Epithelial cell of prostate (primary cell): ENCODE data around the gene FGF22.

ENCODE experiments used
- DNase-seq: peaks from one replicate; pipeline ENCODE4 v3.0.0-alpha.2; 2011; ENCODE audit warnings: low read depth, low spot score
- H3K27ac ChIP-seq: fragments of 450-650 bp; 2 replicates; pipeline ENCODE4 v1.5.1; 2017; ENCODE audit warnings: mild to moderate bottlenecking

The FGF22 gene

DNA sequence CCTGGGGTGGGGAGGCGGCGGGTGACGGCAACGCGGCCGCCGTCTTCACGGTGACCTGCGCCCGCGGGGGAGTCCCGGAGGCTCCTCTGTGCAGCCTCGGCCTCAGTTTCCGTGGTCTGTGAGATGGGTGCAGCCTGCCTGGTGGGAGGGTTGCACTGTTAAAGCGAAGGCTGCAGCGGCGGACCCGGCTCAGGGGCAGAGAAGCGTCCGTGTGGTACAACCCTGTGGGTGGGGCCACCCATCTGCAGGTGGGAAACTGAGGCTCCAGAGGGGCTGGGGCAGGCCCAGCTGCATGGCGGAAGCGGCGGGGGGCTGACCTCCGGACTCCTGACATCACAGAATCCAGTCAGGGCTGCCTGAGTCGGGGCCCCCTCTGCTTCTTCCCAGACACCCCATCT lies 481 bp downstream of the FGF22 start:
- DNase-seq: no peak
- no peak overlapping the region for H3K27ac ChIP-seq

DNA sequence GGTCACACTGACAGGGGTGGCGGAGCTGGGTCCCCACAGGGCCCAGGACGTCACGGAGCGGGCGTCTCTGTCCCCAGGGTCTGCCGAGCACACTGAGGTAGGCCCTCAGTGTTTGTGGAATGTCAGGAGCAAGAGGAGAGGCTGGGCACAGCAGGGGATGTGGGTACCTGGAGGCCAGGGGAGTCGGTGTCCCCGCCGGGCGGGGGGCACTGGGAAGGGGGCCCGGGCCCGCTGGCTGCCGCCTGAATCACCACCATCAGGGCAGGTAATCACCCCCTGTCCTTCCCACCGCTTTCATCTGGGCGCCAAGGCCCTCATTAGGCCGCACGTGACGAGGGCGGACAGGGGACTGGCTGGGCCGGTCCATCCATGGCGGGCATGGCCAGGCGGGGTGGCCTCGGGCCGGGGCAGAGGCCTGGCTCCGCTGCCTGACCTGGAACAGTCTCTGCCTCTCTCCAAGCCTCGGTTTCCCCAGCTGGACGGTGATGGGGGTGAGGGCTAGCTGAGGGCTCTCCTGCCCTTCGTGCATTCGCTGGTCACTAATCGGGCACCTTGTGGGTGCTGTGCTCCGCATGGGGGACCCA lies 1.0 kb downstream of the FGF22 start:
- no peak for DNase-seq
- H3K27ac ChIP-seq: no peak overlapping the region

DNA sequence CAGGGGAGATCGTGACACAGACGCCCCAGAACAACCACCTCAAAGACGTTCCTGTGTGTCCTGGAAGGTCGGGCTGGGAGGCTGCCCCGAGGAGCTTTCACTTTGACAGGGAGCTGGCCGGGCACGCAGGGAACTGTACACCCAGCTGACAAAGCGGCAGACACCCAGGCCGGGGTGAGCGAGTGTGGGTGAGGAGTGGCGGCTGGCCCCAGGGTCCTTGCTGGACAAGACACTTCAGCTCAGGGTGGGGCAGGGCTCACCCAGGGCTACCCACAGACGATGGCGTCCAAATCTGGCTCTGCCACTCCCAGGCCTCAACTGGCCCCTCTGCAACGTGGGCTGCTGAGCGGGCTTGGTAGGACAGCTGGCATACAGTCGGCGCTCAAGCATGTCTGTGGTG lies 2.0 kb downstream of the FGF22 start:
- DNase-seq: no peak
- no peak overlapping the region for H3K27ac ChIP-seq

DNA sequence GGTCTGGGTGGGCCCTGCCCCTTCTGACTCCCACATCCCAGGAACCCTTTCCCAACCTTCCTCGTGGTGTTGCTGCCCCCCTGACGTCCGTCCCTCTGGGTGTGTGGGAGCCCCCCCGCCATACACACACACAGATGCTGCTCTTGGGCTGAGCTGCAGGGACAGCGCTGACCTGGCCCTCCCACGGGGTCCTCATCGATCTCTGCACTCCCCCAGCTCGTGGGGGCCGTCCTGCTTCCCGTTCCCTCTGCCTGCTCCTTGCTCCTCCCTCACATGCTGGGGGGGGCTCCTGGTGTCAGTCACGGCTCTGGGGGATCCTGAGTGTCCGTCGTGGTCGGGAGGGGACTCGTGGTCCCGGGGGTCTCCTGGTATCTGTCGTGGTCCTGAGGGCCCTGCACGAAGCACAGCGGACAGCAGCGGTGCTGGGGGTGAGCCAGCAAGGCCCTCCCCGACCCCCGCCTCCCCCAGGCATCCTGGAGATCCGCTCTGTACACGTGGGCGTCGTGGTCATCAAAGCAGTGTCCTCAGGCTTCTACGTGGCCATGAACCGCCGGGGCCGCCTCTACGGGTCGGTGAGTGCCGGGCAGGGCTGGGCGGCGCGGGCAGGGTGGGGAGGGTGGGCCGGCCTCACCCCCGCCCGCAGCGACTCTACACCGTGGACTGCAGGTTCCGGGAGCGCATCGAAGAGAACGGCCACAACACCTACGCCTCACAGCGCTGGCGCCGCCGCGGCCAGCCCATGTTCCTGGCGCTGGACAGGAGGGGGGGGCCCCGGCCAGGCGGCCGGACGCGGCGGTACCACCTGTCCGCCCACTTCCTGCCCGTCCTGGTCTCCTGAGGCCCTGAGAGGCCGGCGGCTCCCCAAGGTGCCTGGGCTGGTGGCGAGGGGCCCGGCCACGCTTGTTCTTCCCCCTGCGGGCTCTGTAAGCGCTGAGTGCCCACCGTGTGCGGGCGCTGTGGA lies 3.4 kb downstream of the FGF22 start:
- no peak for DNase-seq
- no peak overlapping the region for H3K27ac ChIP-seq

DNA sequence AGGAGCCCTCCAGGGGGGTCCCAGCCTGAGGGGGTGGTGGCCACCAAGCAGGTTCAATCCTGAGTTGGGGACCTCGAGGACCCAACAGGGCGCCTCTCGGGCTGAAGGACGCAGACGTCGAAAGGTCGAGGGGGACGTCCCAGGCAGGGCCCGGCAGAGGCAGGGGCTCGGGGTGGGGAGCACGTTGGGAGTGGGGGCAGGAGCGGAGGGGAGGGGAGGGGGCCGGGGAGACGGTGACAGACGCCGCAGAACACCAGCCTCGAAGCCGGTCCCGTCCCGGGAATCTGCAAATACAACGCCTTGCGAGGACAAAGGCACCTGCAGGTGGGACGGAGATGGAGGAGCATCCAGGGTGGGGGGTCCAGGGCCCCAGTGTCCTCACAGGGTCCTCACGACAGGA lies 4.1 kb downstream of the FGF22 start:
- DNase-seq: no peak
- no peak overlapping the region for H3K27ac ChIP-seq

DNA sequence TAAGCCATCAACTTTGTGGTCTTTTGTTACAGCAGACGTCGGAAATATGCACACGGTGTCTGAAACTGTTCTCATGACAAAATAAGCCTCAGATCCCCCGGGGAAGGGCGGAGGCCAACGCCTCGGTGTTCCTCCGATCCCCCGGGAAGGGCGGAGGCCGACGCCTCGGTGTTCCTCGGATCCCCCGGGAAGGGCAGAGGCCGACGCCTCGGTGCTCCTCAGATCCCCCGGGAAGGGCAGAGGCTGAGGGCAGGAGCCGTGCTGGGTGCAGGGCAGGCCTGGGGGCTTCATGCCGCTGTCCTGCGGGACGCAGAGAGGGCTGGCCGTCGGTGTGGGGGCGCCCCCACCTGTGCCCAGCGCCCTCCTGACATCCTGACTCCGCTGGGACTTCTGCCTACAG lies 4.7 kb downstream of the FGF22 start:
- no peak overlapping the region for H3K27ac ChIP-seq
- DNase-seq: no peak

DNA sequence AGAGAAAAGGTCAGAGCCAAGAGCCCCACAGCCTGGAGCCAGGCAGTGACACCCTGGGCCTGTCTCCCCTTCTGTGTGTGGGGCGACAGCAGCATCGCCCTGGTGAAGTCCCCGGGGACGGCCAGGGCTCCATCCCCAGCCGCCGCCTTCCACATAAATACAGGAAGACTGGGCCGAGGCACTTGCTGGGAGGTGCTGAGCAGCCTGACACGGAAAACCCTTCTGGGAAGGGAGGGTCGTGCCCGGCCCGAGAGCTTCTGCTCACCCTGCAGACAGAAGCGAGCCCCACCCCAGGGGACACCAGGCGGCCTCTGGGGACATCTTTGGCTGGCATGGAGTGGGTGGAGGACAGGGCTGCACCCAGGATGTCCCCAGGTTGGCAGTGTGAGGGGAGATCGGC lies 5.1 kb downstream of the FGF22 start:
- H3K27ac ChIP-seq: no peak overlapping the region
- no peak for DNase-seq

DNA sequence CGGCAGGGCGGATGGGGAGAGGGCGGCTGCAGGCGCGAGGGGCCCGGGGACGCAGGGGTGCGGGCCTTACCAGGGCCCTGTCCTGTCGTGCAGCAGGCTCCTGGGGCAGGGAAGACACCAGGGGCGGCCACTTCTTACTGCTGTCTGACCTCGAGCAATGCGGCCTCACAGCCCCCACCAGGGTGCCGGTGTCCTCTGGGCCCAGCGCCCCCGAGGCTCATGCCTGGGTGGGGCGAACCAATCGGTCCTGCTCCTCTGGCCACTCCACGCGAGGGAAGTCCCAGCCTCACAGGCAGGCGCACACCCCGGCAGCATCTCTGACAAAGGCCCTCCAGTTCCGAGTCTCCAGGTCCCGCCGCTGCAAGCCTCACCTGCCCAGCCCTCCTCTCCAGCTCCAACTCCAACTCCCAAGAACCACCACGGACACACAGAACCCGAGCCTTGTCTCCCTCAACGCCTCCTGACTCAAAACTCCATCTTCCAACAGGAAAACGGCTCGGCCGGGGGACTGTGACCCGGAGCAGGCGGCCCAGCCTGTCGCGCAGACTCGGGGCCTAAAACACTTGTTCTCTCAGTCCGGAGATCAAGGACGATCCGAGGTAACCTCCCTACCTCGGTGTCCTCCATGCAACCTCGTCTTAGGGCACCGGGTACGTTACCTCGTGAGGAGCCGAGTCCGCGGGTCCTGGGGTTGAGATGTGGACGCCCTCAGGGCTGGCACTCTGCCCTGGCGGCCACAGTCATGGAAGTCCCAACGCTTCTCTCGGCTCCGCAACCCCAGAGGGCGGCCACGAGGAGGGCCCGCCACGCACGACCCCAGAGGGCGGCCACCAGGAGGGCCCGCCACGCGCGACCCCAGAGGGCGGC lies 6.5 kb downstream of the FGF22 start:
- DNase-seq: no peak

DNA sequence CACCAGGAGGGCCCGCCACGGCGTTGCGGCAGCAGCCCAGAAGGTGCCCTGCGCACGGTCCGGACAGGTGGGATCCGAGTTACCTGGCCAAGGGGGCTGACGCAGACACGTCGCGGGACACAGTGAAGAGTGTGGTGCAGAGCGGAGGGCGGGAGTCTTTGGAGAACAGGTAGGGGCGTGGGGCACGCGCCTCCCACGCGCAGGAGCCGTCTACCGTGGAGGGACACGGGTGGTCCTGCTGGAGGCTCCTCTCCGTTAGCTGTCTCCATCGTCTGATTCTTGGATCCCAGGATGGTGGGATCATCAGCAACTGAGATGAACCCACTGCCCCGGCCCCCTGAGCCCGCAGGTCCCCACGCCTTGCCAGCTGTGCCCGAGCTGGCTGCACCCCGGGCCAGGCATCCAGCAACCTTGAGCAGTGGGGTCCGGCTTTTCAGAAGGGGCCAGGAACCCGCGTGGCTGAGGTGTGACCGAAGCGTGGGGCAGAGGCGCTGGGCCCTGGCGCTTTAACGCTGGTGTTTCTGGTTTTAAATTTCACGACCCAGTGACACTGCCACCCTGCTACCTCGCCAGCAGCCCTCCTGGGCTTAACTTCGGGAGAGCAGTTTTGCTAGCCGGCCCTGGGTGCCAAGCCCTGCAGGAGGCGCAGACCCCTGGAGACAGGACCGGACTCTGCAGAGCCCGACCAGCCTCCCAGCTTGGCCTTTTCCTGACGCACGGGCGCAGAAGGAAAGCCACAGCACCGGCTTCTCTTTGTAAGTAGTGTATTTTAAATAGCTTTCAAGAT lies 7.3 kb downstream of the FGF22 start:
- DNase-seq: no peak
- no peak overlapping the region for H3K27ac ChIP-seq

More for the DNA sequence above, 6.5 kb downstream of the FGF22 start:
- no peak overlapping the region for H3K27ac ChIP-seq

DNA sequence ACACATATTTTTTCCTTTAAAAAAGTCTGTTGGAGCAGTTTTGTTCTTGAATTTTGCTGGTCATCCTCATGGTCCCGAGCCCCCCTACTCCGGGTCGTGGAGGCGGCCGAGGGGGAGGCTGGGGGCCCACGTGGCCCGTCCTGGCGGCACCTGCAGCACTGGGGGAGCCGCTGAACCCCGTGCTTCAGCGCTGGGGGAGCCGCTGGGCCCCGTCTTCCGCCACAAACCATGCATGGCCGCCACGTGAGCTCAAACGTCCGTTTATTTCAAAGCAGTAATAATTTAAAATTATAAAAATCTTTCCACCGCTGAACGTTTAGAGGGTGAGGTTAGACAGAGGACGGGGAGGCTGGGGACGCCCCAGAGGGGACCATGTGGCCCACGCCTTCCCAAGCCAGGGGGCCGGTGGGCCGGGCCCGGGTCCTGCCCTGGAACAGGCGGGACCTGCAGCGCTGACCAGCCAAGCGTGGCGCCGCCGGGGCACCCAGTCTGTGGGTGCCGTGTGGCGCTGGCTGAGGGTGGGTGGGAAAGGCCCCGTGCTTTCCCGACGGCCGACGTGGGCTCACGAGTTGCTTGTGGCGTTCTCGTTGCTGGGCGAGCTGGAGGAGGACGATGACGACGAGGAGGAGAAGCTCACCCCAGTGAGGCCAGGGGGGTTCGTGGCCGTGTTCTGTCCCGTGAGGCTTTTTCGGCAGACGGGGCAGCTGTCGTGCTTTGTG lies 8.0 kb downstream of the FGF22 start:
- DNase-seq: no peak
- H3K27ac ChIP-seq: no peak overlapping the region

DNA sequence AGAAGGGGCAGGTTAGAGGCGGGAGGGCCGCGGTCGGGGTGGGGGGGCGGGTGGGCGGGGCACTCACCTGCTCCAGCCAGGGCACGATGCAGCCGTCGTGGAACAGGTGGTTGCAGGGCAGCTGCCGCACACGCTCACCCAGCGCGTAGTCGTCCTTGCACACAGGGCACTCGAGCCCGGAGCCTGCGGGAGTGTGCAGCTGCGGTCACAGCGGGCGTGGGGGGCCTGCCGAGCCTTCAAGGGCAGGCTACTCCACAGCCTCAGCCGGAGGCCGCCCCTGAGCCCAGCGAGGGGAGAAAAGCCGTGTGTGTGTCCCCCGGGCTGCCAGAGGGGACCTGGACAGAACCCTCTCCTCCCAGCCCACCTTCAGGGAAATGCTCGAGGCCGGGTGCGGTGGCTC lies 8.6 kb downstream of the FGF22 start:
- H3K27ac ChIP-seq: no peak overlapping the region
- no peak for DNase-seq

DNA sequence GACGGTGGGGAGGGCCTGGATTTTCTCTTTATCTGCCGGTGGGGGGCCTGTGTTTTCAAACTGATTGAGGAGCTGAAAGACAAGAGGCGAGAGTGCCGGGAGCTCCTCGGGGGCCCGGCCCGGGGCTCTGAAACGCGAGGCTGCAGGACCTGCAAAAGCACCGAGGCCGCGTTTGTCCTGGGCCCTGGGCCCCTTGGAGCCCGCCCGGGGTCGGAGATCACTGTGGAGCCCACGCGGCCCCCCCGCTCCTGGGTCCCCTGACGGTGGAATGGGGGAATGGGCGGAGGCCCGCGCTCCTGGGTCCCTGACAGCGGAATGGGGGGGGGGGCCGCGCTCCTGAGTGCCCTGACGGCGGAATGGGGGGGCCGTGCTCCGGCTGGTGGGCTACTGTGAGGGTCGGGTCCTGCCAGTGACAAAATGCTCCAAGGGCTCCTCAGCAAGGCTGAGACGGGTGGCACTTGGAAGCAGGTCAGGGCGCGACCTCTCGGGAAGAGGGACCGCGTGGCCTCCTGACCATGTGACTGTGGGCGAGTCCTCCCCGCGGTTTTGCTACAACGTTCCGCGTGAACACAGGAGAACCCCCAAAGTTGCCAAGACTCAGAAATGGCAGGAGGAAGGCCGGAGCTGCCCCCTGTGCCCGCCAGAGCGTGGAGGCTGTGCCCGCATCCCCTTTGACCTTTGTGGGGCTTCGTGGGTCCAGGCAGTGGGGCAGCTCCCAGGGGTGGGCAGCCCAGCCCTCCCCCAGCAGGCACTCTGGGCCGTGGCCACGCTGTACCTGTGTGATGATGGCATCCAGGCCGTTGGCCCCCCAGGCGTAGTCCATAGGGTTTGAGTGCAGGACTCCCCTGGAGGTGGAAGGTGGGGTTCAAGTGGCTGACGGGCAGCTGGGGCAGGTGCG lies 9.5 kb downstream of the FGF22 start:
- no peak overlapping the region for H3K27ac ChIP-seq
- DNase-seq: no peak

DNA sequence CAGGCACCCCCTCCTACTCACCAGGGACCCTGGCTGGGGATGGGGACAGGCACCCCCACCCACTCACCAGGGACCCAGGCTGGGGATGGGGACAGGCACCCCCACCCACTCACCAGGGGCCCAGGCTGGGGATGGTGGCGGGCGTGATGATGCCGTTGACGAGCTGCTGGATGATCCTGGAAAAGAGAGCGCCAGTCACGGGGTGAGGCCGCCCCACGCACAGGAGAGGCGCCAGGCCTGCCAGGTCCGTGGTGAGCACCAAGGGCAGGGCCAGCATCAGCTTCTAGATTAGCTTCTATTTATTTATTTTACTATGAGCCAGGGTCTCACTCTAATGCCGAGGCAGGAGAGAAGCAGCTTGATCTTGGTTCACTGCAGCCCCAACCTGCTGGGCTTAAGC lies 10.4 kb downstream of the FGF22 start:
- H3K27ac ChIP-seq: no peak overlapping the region

DNA sequence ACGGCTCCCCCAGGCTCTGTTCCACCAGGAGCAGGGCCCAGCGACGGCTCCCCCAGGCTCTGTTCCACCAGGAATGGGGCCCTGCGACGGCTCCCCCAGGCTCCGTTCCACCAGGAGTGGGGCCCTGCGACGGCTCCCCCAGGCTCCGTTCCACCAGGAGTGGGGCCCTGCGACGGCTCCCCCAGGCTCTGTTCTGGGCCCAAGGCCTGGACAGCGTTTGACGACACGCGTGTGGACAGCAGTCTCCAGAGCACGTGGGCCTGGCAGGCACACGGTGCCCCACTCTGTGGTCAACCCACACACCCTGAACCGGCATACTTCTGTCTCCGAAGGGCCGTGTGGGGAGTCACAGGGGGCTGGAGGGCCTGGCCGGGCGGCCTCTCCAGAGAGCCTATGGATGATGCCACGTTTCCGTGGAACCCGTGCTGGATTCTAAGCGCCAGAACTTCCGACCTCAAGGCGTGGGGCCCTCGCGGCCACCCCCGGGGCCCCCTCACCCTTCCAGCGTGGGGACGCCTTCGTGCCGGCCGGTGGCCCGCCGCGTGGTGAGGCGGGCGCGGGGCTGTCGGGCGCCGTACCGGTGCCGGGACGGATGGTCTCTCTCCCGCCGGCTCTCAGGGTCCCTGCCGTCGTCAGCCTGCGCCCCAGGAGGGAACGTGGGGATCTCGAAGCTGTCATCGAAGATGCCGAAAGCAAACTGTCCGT lies 11.6 kb downstream of the FGF22 start:
- no peak for DNase-seq
- no peak overlapping the region for H3K27ac ChIP-seq

More for the DNA sequence above, 10.4 kb downstream of the FGF22 start:
- no peak for DNase-seq

DNA sequence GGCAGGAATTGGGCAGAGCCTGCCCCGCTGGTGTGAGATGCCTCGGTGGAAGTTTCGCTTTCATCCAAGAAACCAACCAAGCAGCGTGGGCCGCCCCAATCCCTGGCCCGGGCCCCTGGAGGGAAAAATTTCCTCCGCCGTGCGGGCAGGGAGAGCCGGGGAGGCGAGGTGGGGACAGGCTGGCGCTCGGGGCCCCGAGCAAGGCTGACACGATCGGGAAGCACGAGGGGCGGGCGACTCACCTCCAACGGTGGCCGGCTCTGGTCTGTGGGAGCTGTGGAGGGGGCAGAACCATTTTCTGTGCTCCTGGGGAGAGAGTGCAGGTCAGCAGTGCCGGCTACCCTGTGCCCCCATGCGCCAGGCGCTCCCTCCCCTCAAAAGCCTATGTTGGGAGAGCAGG lies 12.3 kb downstream of the FGF22 start:
- DNase-seq: no peak
- H3K27ac ChIP-seq: no peak overlapping the region

DNA sequence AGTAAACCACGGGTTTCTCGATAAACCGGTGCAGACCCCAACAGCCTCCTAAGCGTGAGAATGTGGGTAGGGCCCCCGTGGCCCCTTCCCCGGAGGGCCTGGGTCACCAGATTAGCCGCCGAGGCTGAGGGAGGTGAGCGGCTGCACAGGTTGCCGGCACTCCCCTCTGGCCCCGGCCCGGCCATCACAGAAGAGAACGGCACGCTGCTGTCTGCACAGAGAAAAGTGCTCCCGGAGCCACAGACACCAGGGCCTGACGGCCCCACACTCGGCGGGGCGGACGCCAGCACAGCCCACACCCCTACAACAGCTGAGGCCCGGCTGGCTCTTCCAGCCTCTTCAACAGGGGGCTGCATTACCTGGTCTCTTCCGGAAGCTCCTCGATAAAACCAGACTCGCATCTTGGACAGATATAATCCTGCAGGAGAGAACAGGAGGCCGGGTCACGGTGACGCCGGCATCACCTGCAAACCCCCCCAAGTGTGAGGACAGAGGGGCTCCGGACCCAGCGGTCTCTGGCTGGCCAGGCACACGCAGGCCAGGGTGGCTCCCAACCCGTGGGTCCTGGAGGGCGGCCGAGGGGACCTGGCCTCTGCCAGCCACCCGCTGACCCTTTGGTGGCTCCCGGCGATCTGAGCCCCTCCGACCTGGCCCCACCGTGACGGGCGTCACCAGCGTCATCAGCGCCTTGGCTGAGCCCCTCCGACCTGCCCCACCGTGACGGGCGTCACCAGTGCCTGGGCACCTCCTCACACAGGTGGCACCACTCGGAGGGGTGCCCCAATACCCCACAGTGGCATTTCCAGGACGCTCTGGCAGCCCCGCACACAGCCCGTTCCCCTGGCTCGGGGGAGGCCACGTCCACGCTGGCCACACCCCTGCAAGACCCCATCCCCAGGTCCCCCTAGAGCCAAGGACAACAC lies 13.0 kb downstream of the FGF22 start:
- no peak for DNase-seq
- no peak overlapping the region for H3K27ac ChIP-seq

DNA sequence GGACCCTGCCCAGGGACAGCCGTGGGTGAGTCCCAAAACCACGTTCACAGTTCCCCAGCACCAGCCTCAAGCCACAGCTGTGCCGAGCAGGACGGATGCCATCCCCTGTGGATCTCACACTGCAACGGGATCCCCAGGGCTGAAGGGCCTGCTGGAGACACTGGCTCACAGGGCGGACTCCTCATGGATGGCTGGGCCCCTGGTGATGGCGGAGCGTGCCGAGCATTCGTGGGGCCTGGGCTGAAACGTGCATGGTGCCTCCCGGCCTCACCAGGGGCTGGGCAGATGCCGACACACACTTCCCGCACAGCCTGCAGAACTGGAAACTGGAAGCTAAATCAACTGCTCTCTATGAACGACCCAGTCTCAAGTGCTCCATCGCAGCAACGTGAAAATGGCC lies 13.7 kb downstream of the FGF22 start:
- H3K27ac ChIP-seq: no peak overlapping the region
- no peak for DNase-seq
